Prostate gland (tissue), 2 donors: ENCODE data around the gene CYB561A3.

ENCODE experiments used
- CTCF ChIP-seq, 4 experiments: fragments of 200-600 bp in 2 of 4; fragments of 450-650 bp in 2 of 4; sonication (generic) in 2 of 4; IDR thresholded peaks; 1 replicate in 3 of 4; 2 replicates in 1 of 4; pipeline ENCODE4 v1.5.1; 2016 to 2019; ENCODE audit warnings: antibody characterized with exemption in 4 of 4, mild to moderate bottlenecking in 2 of 4, moderate library complexity in 2 of 4
- POLR2A ChIP-seq: fragments of 450-650 bp; IDR thresholded peaks from one replicate; pipeline ENCODE4 v1.6.1; 2016; ENCODE audit warnings: antibody characterized with exemption, mild to moderate bottlenecking

GRCh38 chr11:61305417-61305816 lies 56.3 kb downstream of the CYB561A3 start:
- TF ChIP-seq CTCF (IDR thresholded peaks at IDR 0.05), result no peak
- no peak for TF ChIP-seq POLR2A
